Omental fat pad (tissue), 4 donors: ENCODE data around the gene CDC42EP2. TPM values are rescaled to one million over a fixed set of nuclear protein-coding genes. Genes with fewer than 3 reads are reported as not detected.

ENCODE experiments used
- ATAC-seq: fragments of 150-250 bp; one replicate; pipeline ENCODE4 v1.9.1; 2016; ENCODE audit warnings: mild to moderate bottlenecking, moderate library complexity; ENCODE audit not compliant: low FRiP score
- DNase-seq: peaks from one replicate; pipeline ENCODE4 v3.0.0-alpha.2; 2019; ENCODE audit warnings: low spot score
- total RNA-seq, 4 donors: library from RNA; depleted of rRNA; stranded (reverse); fragments of >200 nt; gene quantifications; one replicate each; pipeline ENCODE4 v1.1.0, GENCODE V29; 2016
- TF ChIP-seq, protein P1 (sequence below), 3 donors: fragments of 450-650 bp; IDR thresholded peaks; one replicate each; pipeline ENCODE4 v1.5.1; 2016 to 2017; ENCODE audit warnings: antibody characterized with exemption in 3 of 3, mild to moderate bottlenecking in 3 of 3, moderate library complexity in 2 of 3

CDC42EP2 gene
- total RNA-seq, 4 donors from 2014 or later, result 44.0 to 120 (median 68.6) TPM

DNA sequence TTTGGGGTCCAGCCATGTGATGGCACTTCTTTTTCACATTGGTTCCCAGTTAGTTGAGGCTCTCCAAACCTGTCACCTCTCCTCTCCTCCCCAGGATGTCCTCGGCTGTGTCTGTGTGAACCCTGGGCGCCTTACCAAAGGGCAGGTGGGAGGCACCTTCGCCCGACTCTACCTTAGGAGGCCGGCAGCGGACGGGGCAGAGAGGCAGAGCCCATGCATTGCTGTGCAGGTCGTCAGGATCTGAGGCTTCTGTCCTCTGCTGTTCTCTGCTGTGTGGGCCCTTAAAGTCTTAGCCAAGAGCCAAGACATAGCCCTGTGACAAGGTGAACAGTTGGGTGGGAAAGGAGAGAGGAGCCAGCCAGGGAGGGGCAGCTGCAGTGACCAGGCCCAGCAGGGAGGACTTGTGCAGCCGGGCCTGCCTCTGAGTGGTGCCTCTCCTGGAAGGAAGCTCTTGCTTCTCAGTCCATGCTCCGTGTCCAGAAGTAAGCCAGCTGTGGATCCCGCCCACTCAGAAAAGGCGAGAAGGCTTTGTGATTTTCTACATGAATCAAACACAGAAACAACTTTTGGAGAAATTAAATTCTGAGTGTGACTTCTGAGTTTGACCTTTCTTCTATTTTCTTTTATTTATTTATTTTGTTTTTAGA, 17.5 kb upstream of the CDC42EP2 start:
- DNase-seq, result no peak
- ATAC-seq, result no peak
- TF ChIP-seq, protein P1, sequence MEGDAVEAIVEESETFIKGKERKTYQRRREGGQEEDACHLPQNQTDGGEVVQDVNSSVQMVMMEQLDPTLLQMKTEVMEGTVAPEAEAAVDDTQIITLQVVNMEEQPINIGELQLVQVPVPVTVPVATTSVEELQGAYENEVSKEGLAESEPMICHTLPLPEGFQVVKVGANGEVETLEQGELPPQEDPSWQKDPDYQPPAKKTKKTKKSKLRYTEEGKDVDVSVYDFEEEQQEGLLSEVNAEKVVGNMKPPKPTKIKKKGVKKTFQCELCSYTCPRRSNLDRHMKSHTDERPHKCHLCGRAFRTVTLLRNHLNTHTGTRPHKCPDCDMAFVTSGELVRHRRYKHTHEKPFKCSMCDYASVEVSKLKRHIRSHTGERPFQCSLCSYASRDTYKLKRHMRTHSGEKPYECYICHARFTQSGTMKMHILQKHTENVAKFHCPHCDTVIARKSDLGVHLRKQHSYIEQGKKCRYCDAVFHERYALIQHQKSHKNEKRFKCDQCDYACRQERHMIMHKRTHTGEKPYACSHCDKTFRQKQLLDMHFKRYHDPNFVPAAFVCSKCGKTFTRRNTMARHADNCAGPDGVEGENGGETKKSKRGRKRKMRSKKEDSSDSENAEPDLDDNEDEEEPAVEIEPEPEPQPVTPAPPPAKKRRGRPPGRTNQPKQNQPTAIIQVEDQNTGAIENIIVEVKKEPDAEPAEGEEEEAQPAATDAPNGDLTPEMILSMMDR (IDR thresholded peaks at IDR 0.05), result no peak

DNA sequence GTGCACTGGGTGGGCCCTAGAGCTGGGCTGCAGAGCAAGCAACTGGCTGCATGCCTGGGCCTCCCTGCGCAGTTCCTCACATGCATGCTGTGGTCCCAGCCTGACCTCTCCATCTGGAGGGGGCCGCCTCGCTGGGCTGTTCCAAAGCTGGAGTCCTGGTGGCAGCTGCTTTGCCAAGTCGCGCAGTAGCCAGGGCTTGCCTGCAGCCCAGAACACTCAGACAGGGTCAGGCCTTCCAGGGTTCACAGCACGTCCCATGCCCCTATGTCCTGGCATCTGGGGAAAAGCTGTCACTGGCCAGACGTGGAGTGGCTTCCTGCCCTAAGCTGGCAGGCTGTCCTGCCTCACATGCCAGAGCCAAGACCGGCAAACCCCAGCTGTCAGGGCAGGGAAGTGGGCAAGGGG, 16.5 kb upstream of the CDC42EP2 start:
- DNase-seq, result no peak
- TF ChIP-seq, protein P1 (IDR thresholded peaks at IDR 0.05), result no peak

DNA sequence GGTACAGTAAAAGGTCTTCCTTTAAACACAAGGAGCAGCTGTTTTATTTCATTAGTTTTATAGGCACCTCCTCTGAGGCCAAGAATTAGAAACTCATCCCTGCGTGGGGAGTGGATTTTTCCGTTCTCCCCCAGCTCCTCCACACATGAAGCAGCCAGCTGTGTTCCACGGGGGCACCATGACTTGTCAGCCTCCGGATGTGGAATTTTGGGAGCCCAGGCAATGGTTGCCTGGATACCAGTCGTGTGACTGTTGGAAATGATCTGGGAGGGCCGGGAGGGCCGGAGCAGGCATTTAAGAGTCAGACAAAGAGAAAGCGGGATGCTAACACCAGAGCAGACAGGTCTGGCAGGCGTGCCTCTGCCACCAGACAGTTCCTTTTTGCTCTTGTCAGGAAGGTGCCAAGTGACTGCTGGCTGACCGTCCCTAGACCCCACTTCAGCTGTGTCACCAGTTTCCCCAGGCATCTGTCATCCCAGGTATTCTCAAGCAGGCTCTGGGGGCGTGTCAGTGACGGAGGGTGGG, 15.9 kb upstream of the CDC42EP2 start:
- DNase-seq (no peak), ATAC-seq (peak; percentile 73)
- TF ChIP-seq, protein P1 (IDR thresholded peaks at IDR 0.05), result no peak

More for the DNA sequence above, 16.5 kb upstream of the CDC42EP2 start:
- peak; percentile 13 for ATAC-seq

DNA sequence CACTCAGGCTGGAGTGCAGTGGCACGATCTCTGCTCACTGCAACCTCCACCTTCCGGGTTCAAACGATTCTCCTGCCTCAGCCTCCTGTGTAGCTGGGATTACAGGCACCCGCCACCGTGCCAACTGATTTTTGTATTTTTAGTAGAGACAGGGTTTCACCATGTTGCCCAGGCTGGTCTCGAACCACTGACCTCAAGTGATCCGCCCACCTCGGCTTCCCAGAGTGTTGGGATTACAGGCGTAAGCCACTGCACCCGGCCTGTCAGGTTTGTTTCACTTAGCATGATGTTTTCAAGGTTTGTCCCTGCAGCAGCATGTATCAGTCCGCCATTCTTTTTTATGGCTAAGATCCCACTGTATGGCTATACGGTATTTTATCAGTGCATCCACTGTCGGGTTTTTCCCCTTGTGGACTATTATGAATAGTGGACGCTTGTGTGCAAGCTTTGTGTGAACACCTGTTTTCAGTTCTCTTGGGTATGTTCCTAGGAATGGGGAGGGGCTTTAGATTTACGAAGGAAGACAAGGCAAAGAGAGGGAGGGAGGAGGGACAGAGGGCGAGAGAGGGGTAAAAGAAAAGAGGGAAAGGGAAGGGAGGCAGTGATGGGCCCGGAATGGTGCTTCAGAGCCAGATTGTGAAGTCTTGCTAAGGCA, 13.9 kb upstream of the CDC42EP2 start:
- no peak for ATAC-seq
- TF ChIP-seq, protein P1 (IDR thresholded peaks at IDR 0.05), result no peak
- no peak for DNase-seq

DNA sequence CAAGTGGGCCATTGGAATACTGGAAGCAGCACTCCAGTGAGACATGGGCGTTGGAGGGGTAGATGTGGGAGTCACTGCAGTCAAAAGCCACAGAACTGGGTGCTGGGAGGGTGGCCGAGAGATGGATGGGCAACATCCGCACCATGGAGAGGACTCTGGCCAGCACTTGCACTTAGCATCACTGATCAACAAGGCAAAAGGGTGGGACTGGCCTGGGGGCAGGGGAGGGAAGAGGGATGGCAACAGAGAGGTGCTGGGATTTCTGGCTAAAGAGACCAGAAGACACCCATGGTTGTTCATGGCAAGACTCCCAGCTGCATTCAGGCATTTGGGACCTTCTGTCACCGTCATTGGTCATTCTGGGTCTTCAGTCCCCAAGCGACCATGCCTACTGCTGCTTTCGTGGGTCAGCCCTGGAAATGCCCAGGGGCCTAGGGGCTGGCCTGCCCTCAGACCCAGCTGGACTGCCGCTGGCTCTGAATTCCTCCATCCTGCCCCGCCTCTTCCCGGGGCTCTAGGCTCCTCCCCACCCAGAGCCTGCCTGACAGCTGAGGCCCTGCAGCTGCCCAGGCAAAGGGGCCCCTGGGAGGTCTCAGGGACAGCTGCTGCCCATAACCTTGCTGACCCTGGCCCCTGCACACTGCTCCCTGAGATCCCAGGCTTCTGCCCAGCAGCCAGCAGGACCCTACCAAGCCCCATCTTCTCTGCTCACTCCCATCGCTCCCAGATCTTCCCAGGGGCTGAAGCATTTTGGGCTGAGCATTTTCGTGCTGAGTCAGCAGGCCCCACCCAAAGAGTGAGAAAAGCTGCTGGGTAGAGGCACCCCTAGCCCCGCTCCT, 13.0 kb upstream of the CDC42EP2 start:
- DNase-seq (no peak), ATAC-seq (no peak)
- TF ChIP-seq, protein P1 (IDR thresholded peaks at IDR 0.05), result no peak

DNA sequence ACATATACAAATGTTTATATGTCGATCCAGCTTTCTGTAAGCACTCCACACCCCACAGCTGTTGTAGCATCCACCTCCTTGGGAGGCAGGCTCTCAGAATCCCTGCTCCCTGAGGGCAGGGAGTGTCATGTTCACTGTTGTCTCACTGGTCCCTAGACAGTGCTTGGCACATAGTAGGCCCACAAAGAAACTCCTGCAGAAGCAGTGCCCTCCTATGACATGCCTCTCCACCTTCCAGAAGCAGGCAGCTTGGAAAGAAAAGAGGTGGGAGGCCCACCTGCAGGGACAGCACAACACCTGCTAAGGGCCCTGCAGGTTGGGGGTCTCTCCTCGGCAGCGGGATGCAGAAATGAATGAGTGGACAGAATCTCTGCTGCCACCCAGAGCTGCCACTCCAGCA, 11.1 kb upstream of the CDC42EP2 start:
- TF ChIP-seq, protein P1 (IDR thresholded peaks at IDR 0.05), result no peak
- no peak for DNase-seq
- no peak for ATAC-seq
